Measurements from ENCODE around the gene CALCOCO2. TPM values are rescaled to one million over a fixed set of nuclear protein-coding genes. Genes with fewer than 3 reads are reported as not detected.

Gene CALCOCO2
- total and polyA plus RNA-seq, 2 of the 13 experiments (the other 11 are each of a cell fraction or from before 2014, with no cell fraction given): 72.9 to 111 TPM

- no peak for TF ChIP-seq E2F1 (CRISPR knock-in tag; IDR thresholded peaks at IDR 0.05)
- no peak for TF ChIP-seq ZNF446 (CRISPR knock-in tag; IDR thresholded peaks at IDR 0.05)
- TF ChIP-seq CERS6 (CRISPR knock-in tag; IDR thresholded peaks at IDR 0.05): no peak
- peak; percentile 51; the same call in 1 of the 2 replicates for TF ChIP-seq KLF9 (CRISPR knock-in tag; IDR thresholded peaks at IDR 0.05; ENCODE audit: low read depth)
- TF ChIP-seq ZNF609 (CRISPR knock-in tag; IDR thresholded peaks at IDR 0.05; ENCODE audit: borderline replicate concordance): peak; percentile 79
- TF ChIP-seq HDAC2 (CRISPR knock-in tag; IDR thresholded peaks at IDR 0.05): peak; percentile 72
- 0 out of 2 replicates have a peak, but pooled peaks have one; percentile 29 for TF ChIP-seq SP140L (CRISPR knock-in tag; IDR thresholded peaks at IDR 0.05; ENCODE audit: borderline replicate concordance)
- TF ChIP-seq RFX5 (IDR thresholded peaks at IDR 0.05; ENCODE audit: low read depth, low read length): no peak
- no peak for TF ChIP-seq ZBTB21 (CRISPR knock-in tag; IDR thresholded peaks at IDR 0.05)
- no peak for TF ChIP-seq ZNF329 (CRISPR knock-in tag; IDR thresholded peaks at IDR 0.05; ENCODE audit: low read depth)
- TF ChIP-seq SIX1 (CRISPR knock-in tag; IDR thresholded peaks at IDR 0.05; ENCODE audit: borderline replicate concordance): peak; percentile 90; the same call in 1 of the 2 replicates
- TF ChIP-seq ZSCAN9 (CRISPR knock-in tag; IDR thresholded peaks at IDR 0.05; ENCODE audit: borderline replicate concordance): peak; percentile 80
- 0 out of 2 replicates have a peak, but pooled peaks have one; percentile 66 for TF ChIP-seq PAX8 (CRISPR knock-in tag; IDR thresholded peaks at IDR 0.05; ENCODE audit: borderline replicate concordance)
- no peak for TF ChIP-seq ZNF235 (CRISPR knock-in tag; IDR thresholded peaks at IDR 0.05; ENCODE audit: borderline replicate concordance)
- TF ChIP-seq SKI (IDR thresholded peaks at IDR 0.05; ENCODE audit: partially characterized antibody): peak; percentile 83
- peak; percentile 45; the same call in 1 of the 2 replicates for TF ChIP-seq POLR2G (IDR thresholded peaks at IDR 0.05; ENCODE audit: low read depth, low read length)
- TF ChIP-seq ZNF160 (CRISPR knock-in tag; IDR thresholded peaks at IDR 0.05): no peak
- no peak for TF ChIP-seq NFIB (CRISPR knock-in tag; IDR thresholded peaks at IDR 0.05; ENCODE audit: borderline replicate concordance)
- TF ChIP-seq FOSL2 (CRISPR knock-in tag; IDR thresholded peaks at IDR 0.05): peak; percentile 98
- no peak for TF ChIP-seq SMYD3 (CRISPR knock-in tag; IDR thresholded peaks at IDR 0.05)
- TF ChIP-seq ZSCAN25 (CRISPR knock-in tag; IDR thresholded peaks at IDR 0.05): 0 out of 2 replicates have a peak, but pooled peaks have one; percentile 46
- TF ChIP-seq GATAD1 (CRISPR knock-in tag; IDR thresholded peaks at IDR 0.05): no peak; the same call in none of the 2 replicates
- 0 out of 2 replicates have a peak, but pooled peaks have one; percentile 12 for TF ChIP-seq YEATS4 (CRISPR knock-in tag; IDR thresholded peaks at IDR 0.05; ENCODE audit: borderline replicate concordance)
- TF ChIP-seq RARA (CRISPR knock-in tag; IDR thresholded peaks at IDR 0.05): peak; percentile 77
- TF ChIP-seq ADNP (CRISPR knock-in tag; IDR thresholded peaks at IDR 0.05): no peak
These were observed 35.2 kb upstream of the CALCOCO2 start (continued) for GRCh38 chr17:48795444-48796162.
